ENCODE data around the gene BICD2.
A peak's percentile ranks its signal among the peaks of the same experiment; 100 is the strongest.

Gene BICD2

DNA sequence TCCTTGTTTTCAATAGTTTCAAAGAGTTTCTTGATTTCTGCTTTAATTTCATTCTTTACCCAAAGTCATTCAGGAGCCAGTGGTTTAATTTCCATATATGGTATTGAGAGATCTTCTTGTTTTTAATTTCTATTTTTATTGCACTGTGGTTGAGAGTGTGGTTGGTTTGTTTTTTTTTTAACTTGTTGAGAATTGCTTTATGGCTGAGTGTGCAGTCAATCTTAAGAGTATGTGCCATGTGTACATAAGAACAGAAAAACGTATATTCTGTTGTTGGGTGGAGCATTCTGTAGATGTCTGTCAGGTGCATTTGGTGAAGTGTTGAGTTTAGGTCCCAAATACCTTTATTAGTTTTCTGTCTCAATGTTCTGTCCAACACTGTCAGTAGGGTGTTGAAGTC lies 68.0 kb downstream of the BICD2 start:
- H3K9ac ChIP-seq (ENCODE audit: low read length) = no peak overlapping the region
- H3F3A ChIP-seq (ENCODE audit: insufficient read depth) = no peaks in the 10 kb centered on the region
- no peak for TF ChIP-seq EZH2phosphoT487 (conservative IDR thresholded peaks at IDR 0.05; ENCODE audit: low read length)
- H2AFZ ChIP-seq (ENCODE audit: low read depth, low read length, severe bottlenecking) = no peak overlapping the region
- H4K20me1 ChIP-seq (ENCODE audit: low read depth, low read length) = no peaks in the 10 kb centered on the region
- peaks cover 22% of the 10 kb centered on the region; the same call in 1 of the 2 replicates for H3K9me3 ChIP-seq (ENCODE audit: insufficient read depth, low read length)
- H3K27me3 ChIP-seq (ENCODE audit: low read length) = no peaks in the 10 kb centered on the region
- H3K4me3 ChIP-seq (ENCODE audit: insufficient read depth, low read length, poor library complexity, severe bottlenecking) = peak overlapping the region; percentile 17
- H3K36me3 ChIP-seq (ENCODE audit: low read length) = peaks cover 3% of the 10 kb centered on the region; the same call in 1 of the 2 replicates
- no peaks in the 10 kb centered on the region for H3K79me2 ChIP-seq (ENCODE audit: insufficient read depth, low read length)
- H3K27ac ChIP-seq (ENCODE audit: low read depth, low read length) = peak overlapping the region; percentile 61
- H3K4me2 ChIP-seq (ENCODE audit: low read depth, low read length, poor library complexity, severe bottlenecking) = peak overlapping the region; percentile 29
- H3K9me2 ChIP-seq (replicated peaks; ENCODE audit: insufficient read depth, low read length) = no peaks in the 10 kb centered on the region

DNA sequence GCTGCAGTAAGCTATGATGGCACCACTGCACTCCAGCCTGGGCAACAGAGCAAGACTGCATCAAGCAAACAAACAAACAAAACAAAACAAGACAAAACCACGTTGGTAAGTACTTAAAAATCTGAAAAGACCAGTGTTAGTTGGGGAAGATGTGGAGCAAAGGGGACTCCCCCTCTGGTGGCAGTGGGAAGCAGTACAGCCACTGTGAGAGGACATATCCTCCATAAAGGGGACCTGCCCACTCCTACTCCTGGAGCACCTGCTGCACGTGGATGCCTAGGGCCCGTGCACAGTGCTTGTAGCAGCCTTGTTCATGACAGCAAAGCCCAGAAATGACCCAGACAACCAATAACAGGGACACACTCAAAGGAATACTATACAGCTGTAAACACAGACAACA lies 77.7 kb downstream of the BICD2 start:
- Histone ChIP-seq H3F3A (ENCODE audit: insufficient read depth) (no peaks in the 10 kb centered on the region), H3K27ac (ENCODE audit: low read depth, low read length) (no peak overlapping the region), H3K27me3 (ENCODE audit: low read length) (no peaks in the 10 kb centered on the region), H3K79me2 (ENCODE audit: insufficient read depth, low read length) (no peaks in the 10 kb centered on the region), H3K9ac (ENCODE audit: low read length) (no peak overlapping the region), H3K36me3 (ENCODE audit: low read length) (no peaks in the 10 kb centered on the region), H3K9me3 (ENCODE audit: insufficient read depth, low read length) (no peaks in the 10 kb centered on the region), H2AFZ (ENCODE audit: low read depth, low read length, severe bottlenecking) (no peak overlapping the region), H3K9me2 (replicated peaks; ENCODE audit: insufficient read depth, low read length) (no peaks in the 10 kb centered on the region), H3K4me2 (ENCODE audit: low read depth, low read length, poor library complexity, severe bottlenecking) (no peak overlapping the region), H4K20me1 (ENCODE audit: low read depth, low read length) (no peaks in the 10 kb centered on the region), H3K4me3 (ENCODE audit: insufficient read depth, low read length, poor library complexity, severe bottlenecking) (no peak overlapping the region)
- TF ChIP-seq, protein P1, sequence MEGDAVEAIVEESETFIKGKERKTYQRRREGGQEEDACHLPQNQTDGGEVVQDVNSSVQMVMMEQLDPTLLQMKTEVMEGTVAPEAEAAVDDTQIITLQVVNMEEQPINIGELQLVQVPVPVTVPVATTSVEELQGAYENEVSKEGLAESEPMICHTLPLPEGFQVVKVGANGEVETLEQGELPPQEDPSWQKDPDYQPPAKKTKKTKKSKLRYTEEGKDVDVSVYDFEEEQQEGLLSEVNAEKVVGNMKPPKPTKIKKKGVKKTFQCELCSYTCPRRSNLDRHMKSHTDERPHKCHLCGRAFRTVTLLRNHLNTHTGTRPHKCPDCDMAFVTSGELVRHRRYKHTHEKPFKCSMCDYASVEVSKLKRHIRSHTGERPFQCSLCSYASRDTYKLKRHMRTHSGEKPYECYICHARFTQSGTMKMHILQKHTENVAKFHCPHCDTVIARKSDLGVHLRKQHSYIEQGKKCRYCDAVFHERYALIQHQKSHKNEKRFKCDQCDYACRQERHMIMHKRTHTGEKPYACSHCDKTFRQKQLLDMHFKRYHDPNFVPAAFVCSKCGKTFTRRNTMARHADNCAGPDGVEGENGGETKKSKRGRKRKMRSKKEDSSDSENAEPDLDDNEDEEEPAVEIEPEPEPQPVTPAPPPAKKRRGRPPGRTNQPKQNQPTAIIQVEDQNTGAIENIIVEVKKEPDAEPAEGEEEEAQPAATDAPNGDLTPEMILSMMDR (IDR thresholded peaks at IDR 0.05; ENCODE audit: insufficient read depth, low read length, poor library complexity, severe bottlenecking) = no peak
- no peak for TF ChIP-seq EZH2phosphoT487 (conservative IDR thresholded peaks at IDR 0.05; ENCODE audit: low read length)

DNA sequence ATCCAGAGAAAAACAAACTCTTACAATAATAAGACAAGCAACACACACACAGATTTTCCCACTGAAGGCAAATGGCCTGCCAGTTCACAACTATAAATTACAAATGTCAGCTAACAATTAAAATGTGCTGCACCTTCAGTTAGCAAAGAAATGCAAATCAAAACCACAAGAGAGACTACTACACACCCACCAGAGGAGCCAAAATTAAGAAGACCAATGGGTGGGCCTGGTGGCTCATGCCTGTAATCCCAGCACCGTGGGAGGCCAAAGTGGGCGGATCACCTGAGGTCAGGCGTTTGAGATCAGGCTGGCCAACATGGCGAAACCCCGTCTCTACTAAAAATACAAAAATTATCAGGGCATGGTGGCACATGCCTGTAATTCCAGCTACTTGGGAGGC lies 79.6 kb downstream of the BICD2 start:
- no peaks in the 10 kb centered on the region for H3K9me2 ChIP-seq (replicated peaks; ENCODE audit: insufficient read depth, low read length)
- peak overlapping the region; percentile 24 for H3K4me2 ChIP-seq (ENCODE audit: low read depth, low read length, poor library complexity, severe bottlenecking)
- no peaks in the 10 kb centered on the region for H3K27me3 ChIP-seq (ENCODE audit: low read length)
- no peak overlapping the region for H3K9ac ChIP-seq (ENCODE audit: low read length)
- H3K9me3 ChIP-seq (ENCODE audit: insufficient read depth, low read length) = no peaks in the 10 kb centered on the region
- H3K27ac ChIP-seq (ENCODE audit: low read depth, low read length) = peak overlapping the region; percentile 53
- no peaks in the 10 kb centered on the region for H3F3A ChIP-seq (ENCODE audit: insufficient read depth)
- no peaks in the 10 kb centered on the region for H3K79me2 ChIP-seq (ENCODE audit: insufficient read depth, low read length)
- no peaks in the 10 kb centered on the region for H3K36me3 ChIP-seq (ENCODE audit: low read length)
- no peak overlapping the region for H3K4me3 ChIP-seq (ENCODE audit: insufficient read depth, low read length, poor library complexity, severe bottlenecking)
- TF ChIP-seq, protein P1 (IDR thresholded peaks at IDR 0.05; ENCODE audit: insufficient read depth, low read length, poor library complexity, severe bottlenecking) = no peak
- no peak for TF ChIP-seq EZH2phosphoT487 (conservative IDR thresholded peaks at IDR 0.05; ENCODE audit: low read length)
- no peak overlapping the region for H2AFZ ChIP-seq (ENCODE audit: low read depth, low read length, severe bottlenecking)
- H4K20me1 ChIP-seq (ENCODE audit: low read depth, low read length) = no peaks in the 10 kb centered on the region

- Histone ChIP-seq H3K4me3 (ENCODE audit: insufficient read depth, low read length, poor library complexity, severe bottlenecking) (no peak overlapping the region), H3K27ac (ENCODE audit: low read depth, low read length) (no peak overlapping the region), H3K79me2 (ENCODE audit: insufficient read depth, low read length) (no peaks in the 10 kb centered on the region), H2AFZ (ENCODE audit: low read depth, low read length, severe bottlenecking) (no peak overlapping the region), H4K20me1 (ENCODE audit: low read depth, low read length) (no peaks in the 10 kb centered on the region), H3K9ac (ENCODE audit: low read length) (no peak overlapping the region), H3K9me3 (ENCODE audit: insufficient read depth, low read length) (no peaks in the 10 kb centered on the region), H3K9me2 (replicated peaks; ENCODE audit: insufficient read depth, low read length) (no peaks in the 10 kb centered on the region), H3K36me3 (ENCODE audit: low read length) (no peaks in the 10 kb centered on the region), H3K27me3 (ENCODE audit: low read length) (no peaks in the 10 kb centered on the region), H3F3A (ENCODE audit: insufficient read depth) (no peaks in the 10 kb centered on the region), H3K4me2 (ENCODE audit: low read depth, low read length, poor library complexity, severe bottlenecking) (no peak overlapping the region)
- TF ChIP-seq, protein P1 (IDR thresholded peaks at IDR 0.05; ENCODE audit: insufficient read depth, low read length, poor library complexity, severe bottlenecking) = no peak
- TF ChIP-seq EZH2phosphoT487 (conservative IDR thresholded peaks at IDR 0.05; ENCODE audit: low read length) = no peak
These were observed 82.4 kb downstream of the BICD2 start for GRCh38 chr9:92682269-92682668.
